T-helper 1 cell treated with Interleukin-12 subunit alpha and Interleukin-12 subunit beta and Interleukin-4 antibody, amounts not matched to agents 30 ng/mL and 1 ng/mL, for 36 hours (primary cell): ENCODE measurements around the gene ATP1A1. TPM values are rescaled to one million over a fixed set of nuclear protein-coding genes. Genes with fewer than 3 reads are reported as not detected.

ENCODE experiments used
- intact Hi-C: fragments of 100-400 bp; cut with micrococcal nuclease; formaldehyde crosslinking; loops from one replicate; pipeline ENCODE4 v1.15.1; 2024
- total RNA-seq: library from RNA; stranded (reverse); gene quantifications from 2 replicates; pipeline ENCODE4 v1.2.3, GENCODE V29; 2022

Gene ATP1A1
- 229 and 233 TPM in 2 replicates for total RNA-seq

DNA sequence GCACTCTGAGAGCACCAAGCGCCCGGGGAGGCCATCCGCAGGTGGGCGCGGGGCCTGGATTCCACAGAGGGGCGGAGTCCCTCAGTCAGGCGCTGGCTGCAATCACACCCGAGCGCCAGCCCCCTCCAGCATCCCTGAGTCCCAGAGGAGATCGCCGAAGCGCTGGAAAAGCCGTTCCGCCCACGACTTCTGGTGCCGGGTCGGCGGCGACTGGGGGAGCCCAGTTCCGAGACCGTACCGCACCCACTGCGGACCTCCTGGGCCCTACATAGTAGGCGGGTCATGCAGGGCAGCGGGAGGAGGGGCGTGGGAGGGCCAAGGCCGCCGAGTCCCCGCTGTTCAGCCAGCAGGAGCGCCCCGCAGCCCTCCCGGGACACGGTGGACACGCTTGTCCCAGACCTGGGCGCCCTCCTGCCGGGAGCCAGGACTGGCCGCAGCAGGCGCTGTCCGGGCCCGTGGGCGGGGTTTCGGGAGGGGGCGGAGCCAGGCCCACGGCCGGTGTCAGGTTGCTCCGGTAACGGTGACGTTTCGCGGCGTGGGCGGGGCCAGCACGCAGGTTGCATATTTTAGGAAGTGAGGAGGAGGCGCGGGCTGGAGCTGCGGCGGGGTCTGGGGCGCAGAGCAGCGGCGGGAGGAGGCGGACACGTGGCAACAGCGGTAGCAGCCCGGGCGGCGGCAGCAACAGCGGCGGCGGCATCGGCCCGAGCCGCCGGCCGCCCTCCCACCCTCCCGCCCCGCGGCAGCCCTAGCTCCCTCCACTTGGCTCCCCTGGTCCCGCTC lies at the start of gene ATP1A1:
TSS of gene ATP1A1 (plus strand) at position 594 of the 780 bp plus-strand sequence. CDS start 268 bp downstream, outside the sequence.
- intact Hi-C loops, result loop anchor here (1.0 to 10.0 kb wide), 6 partner anchors 45 to 1232 kb away; partner anchors contain the start of genes CD58, TENT5C and TRIM45

DNA sequence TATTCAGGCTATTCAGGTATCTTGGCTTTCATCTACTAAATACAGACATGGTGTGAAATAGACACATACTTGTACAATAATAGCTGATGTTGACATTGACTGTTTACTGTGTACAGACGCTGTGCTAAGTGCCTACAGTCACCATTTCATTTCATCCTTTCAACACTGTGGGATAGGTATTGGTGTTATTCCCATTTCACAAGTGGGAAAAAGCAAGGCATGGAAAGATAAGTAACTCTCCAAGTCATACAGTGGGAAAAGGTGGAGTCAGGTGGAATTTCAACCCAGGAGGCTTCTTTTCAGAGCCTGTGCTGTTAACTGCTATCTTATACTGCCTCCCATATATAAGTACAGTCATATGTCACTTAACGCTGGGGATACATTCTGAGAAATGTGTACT lies 49.6 kb upstream of the ATP1A1 start:
- intact Hi-C loops, result no loop called here

DNA sequence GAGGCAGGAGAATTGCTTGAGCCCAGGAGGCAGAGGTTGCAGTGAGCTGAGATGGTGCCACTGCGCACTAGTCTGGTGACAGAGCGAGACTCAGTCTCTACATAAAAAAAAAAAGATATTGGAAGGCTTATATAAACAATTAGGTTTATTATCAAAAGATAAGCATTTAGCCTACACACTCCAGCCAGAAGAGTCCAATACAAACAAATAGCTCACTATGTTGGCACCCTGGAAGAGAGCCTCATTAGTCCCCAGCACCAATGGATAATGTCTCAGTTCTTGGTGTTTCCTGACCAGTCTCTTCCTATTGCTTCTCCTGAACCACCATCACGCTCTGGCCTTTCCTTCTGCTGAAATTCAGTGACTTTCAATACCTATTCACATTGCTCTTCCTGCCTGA lies 48.6 kb upstream of the ATP1A1 start:
- intact Hi-C loops, result no loop called here

DNA sequence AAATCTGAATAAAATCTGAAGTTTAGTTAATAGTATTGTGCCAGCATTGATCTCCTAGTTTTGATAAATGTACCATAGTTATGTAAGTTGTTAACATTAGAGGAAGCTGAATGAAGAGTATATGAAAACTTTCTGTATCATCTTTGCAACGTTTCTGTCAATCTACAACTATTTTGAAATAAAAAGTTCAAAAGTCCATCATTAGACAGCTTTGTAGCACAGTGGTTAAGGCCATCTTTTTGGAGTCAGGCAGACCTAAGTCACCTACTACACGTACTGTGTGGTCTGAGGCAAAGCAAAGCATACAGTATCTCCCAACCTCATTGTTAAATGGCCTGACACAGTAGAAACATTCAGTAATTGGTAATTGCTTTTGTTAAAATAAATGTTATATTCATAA lies 47.9 kb upstream of the ATP1A1 start:
- intact Hi-C loops, result loop anchor here (5.0 kb wide), 2 partner anchors 92 to 173 kb away; no protein-coding TSS in a partner anchor

DNA sequence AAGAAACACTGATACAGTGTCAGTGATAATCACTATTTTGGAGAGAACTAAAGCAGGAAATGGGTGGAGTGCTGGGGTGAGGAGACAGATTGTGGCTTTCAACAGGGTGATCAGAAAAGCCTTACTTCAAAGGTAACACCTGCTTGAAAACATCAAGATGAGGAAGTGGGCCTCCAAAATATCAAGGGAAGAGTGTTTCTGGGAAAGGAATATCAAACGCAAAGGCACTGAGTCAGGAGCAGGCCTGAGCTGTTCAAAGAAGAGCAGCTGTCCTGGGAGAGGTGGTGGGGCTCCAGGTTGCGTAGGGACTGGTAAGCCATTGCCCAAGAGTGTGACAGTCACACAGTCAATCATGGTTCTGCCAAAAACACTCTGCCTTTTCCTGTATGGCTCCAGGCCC lies 47.1 kb upstream of the ATP1A1 start:
- intact Hi-C loops, result loop anchor here (1.0 to 5.0 kb wide), 3 partner anchors 47 to 174 kb away; partner anchors contain the start of gene ATP1A1

DNA sequence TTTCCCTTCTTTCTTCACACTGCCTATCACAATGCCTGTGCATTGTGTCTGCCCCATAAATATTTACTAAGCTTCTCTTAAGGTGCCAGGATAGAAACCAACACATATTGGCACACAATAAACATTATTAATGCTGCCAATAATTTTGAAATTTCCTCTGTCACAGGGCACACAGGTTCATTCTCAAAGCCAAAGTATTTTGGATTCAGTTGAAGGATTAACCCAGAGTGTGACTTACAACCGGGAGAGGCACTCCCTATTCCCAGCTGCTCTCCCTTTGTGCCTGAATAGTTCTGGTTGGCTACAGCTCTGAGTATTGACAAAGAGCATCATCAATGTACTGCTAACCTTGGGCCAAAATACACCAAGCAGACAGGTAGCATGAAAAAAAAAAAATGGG lies 46.6 kb upstream of the ATP1A1 start:
- intact Hi-C loops, result loop anchor here (1.0 to 5.0 kb wide), 3 partner anchors 47 to 174 kb away; partner anchors contain the start of gene ATP1A1

DNA sequence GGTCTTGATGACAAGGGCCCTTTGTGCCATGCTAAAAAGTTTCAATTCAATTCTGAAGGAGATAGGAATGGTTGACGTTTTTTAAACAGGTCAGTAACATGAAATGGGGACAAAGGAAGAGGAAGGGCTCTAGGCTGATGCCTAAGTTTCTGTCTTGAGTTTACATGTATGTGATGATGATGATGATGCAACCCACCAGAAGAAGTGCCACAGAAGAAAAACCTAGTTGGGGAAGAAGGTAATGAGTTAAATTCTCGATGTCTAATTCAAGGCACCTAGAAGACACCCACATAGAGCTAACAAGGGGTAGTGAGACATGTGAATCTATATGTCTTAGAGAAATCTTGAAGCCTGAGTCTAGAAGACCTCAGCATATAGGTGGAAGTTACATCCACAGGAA lies 44.4 kb upstream of the ATP1A1 start:
- intact Hi-C loops, result loop anchor here (5.0 kb wide), 2 partner anchors 89 to 176 kb away; no protein-coding TSS in a partner anchor

DNA sequence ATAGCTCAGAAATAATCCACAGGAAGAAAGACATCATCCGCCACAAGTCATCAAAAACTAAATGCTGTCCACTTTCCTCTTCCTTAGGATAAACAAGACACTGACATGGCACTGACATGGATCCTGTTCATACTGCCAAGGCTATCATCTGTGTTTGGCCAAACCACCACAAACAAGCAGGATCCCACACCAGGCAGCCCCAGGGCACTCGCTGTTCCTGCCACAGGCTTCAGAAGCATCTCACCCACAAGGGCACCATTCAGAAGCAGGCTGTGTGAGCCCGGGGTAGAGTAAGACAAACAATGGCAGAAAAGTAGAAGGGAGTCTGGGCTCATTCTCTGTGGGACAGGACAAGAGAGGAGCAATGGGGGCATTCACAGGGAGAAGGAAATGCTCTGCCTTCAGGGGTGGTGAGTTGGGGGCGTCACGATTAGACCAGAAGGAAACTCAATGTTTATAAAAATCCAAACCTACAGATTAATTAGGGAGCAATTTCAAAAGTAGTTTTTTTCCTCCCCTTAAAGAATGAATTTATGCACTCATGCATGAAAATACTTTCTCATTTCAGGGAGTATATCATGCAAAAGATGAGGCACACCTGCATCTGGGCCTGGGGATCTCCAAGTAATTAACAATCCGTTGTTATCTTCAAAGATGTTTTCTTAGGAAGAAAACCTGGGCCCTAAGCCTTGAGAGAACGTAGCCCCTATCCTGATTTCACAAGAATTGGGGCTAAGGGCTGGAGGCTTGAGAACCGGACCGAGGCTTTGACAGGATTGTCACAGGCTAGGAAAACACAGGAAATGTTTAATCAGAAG lies 43.3 kb upstream of the ATP1A1 start:
- intact Hi-C loops, result loop anchor here (5.0 kb wide), 2 partner anchors 88 to 177 kb away; no protein-coding TSS in a partner anchor

DNA sequence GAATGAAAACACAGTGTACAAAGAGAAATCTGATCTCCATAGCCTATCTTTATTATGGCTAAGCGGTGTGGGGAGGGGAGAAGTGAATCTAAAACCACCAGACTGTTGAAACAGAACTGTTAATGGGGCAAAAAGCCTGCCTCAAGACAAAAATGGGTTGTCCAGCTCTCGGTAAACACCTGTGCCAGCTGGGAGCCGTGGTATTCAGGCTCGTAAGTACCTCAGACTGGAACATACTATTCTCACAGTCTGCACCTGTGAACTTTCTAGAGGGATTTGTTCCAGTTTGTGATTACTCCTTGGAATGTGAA lies 42.7 kb upstream of the ATP1A1 start:
- intact Hi-C loops, result no loop called here

DNA sequence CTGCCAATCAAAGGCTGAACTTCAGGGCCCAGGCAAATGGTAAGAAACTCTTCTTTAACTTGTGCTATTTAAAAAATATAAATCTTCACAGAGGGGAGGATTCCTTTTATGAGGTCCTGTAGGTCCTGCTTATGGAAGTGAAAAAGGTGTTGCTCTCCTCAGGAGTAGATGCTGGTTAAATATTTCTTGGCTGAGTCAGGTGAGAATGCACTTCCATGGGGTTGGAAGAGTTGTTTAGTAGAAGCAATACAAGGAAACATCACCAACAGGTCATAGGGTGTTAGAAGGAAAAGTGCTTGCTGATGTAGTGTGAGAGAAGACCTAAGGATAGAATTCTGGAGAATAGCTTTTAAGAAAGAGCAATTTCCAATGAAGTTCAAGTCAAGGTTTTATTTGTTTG lies 42.2 kb upstream of the ATP1A1 start:
- intact Hi-C loops, result no loop called here

DNA sequence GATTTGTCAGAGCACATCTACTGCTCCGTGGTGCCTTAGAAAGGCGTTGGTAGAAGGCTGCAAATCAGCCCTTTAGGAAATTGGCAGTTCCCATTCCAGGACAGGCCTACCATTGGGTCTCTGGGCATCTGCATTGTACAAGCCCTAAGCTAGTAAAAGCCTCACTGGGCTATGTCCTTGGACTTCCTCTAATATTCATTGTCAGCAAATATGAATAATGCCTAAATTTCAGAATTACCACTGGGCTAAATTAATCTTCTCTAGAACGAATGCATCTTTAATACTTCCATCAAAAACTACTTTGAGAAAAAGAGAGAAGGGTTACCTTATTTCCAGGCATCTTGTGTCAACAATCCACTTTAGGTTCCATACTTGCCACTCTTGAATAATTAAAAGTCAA lies 41.5 kb upstream of the ATP1A1 start:
- intact Hi-C loops, result no loop called here

DNA sequence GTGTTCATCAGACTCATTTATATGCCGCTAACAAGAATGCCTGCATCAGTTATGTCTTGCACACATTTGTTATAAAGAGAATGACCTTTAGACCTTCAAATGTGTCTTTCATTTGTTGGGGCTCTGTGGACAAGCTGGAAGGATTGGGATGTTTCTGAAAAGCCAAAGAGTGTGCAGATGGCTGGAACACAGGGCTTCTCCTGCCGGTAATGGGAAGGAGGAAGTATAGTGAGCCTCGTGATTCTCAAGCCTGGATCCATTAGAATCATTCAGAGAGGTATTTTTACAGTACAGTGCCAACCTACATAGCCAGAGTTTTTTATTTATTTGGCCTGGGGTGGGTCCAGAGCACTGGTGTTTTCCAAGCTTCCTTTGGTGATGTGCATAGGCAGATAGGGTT lies 40.6 kb upstream of the ATP1A1 start:
- intact Hi-C loops, result no loop called here

DNA sequence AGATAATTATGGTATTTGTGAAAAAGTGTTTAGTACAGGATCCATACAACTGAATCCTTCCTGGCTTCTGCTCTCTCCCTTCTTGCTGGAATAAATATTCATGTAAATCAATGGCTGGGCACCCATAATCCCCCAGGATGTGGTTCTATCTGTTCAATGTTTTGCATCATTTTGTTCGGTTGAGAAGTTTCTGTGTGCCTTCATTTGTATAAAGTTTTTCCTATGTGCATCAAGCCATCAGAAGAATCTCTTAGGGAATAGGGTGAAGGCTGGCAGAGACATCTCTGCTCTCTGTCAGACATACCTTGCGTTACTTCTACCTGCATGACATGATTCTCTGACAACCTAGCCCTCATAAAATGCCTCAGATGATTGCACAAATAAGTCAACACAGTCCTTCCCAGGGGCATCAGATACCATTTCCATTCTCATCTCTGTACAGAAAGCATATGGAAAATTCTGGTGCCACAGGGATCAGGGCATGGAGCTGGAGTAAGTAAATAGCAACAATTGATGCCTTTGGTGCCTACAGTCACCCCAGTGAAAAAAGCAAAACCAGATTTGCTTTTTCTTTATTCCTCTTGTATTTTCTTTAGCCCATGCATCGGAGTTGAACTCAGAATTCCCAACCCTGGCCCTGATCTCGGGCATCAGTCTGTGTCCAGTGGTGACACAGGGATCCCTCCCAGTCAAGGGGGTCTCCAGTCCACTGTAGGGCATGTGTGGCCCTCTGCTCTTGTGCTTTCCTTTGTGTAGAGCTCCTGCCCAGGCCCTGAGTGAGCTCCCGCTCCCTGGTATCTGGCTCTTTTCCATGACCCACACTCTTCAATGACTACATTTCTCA lies 39.7 kb upstream of the ATP1A1 start:
- intact Hi-C loops, result no loop called here

DNA sequence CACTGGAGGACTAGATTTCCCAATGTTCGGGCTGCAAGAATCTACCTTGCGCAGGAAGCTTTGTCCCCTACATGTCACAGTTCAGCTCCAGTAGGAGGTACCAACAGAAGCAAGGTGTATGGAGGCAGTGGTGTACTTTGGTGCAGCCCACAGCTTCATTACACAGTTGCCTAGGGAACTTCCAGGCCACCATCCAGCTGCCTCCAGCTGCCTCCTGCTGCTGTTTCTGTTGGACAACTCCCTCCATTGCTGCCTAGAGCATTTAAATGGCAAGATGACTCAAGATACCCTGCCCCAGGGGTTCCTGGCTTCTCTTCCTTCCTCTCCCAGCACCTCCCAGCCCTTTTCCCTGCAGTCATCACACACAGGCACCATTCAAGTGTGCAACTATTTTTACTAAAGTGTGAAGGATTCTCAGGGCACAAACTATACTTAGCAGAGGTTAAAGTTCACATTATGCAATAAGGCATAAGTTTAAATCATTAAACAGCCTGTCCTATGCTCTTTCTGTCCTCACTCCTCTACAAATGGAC lies 39.0 kb upstream of the ATP1A1 start:
- intact Hi-C loops, result no loop called here

DNA sequence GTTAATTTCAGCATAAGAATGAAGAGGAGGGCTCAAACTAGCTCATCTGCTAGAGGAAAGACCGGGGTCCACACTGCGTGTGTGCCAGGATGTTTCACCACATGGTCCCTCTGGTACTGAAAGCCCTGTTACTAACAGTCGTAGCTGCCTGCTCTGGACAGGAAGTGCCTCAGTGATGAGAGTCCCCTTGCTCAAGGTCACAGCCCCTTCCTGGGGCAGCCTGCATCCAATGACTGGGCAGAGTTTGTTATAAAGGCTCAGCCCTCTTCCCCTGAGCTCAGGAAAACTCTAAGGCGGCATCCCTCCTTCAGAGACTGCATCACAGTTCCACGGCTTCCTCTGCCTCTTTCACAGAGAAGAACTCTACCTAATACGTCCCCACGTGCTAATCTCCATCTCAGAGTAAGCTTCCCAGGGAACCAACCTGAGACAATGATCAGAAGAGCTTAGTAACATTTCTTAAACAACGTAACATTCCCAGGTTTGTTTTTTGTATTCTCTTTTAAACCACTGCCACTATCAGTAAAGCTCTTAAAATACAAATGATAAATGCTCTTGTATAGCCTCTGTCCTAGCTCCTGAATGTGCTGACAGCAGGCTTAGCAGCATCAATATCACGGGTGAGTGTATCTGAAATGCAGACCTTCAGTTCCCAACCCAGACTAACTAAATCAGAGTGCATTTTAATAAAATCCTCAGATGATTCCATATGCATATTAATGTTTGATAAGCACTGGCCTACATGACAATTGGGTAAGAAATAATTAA lies 38.0 kb upstream of the ATP1A1 start:
- intact Hi-C loops, result no loop called here

DNA sequence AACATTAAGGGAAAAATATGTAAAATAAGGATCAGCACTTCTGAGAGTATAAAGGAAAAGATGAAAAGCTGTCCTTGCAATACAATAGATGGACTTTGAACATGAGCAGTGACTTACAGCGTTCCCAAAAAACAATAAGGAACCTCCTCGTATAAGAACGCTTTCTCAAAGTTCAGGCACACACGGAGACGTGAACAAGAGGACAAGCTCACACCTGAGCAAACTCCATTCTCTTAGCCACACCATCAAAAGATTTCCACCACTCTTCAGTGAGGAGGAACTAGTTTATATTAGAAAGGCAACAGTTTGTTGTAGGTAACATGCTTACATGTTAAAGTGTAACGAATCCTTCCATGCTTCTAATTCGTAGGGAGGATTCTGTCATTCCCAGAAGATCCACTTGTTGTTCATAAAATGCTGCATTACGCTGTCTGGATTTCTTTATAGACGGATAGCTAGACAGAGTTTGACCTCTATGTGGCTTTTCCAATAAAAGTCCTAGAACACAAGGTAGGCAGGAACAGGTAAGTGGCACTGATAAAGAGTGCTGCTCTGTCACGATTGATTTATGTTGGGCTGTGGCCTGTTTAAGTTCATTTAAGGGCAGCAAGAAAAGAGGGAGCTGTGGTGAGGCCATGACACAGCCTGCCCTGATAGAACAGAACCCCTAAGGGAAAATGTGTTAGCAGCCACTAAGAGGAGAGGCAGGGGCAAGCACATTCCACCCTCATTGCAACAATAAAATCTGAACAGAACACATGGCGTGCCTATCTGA lies 37.0 kb upstream of the ATP1A1 start:
- intact Hi-C loops, result no loop called here

DNA sequence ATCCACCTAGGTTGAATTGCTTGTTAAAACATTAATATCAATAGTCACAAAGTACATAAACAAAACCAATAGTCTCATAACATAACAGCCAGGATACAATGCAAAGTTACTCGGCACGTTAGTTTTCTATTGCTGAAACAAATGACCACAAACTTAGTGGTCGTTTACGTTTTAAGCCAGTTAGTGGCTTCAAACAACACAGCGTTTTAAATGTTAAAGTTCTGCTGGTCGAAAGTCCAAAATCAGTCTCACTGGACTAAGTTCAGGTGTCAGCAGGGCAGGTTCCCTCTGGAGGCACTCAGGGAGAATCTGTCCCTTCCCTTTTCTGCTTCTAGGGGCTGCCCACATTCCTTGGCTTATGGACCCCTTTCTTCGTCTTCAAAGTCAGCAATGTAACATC lies 35.6 kb upstream of the ATP1A1 start:
- intact Hi-C loops, result no loop called here

DNA sequence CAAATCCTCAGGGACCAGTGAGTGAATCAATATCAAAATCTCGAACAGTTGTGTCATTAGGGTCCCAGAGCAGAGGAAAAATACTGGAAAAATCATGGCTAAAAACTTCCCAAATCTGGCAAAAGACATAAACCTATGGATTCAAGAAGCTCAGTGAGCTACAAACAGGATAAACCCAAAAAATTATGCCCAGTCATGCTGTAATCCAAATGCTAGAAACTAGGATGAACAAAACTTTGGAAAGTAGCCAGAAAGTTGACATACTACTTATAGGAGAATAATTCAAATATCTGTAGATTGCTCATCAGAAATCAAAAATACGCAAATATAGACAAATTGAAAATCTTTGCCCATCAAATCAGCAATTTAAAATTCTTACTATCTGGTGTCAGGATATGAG lies 34.6 kb upstream of the ATP1A1 start:
- intact Hi-C loops, result no loop called here

DNA sequence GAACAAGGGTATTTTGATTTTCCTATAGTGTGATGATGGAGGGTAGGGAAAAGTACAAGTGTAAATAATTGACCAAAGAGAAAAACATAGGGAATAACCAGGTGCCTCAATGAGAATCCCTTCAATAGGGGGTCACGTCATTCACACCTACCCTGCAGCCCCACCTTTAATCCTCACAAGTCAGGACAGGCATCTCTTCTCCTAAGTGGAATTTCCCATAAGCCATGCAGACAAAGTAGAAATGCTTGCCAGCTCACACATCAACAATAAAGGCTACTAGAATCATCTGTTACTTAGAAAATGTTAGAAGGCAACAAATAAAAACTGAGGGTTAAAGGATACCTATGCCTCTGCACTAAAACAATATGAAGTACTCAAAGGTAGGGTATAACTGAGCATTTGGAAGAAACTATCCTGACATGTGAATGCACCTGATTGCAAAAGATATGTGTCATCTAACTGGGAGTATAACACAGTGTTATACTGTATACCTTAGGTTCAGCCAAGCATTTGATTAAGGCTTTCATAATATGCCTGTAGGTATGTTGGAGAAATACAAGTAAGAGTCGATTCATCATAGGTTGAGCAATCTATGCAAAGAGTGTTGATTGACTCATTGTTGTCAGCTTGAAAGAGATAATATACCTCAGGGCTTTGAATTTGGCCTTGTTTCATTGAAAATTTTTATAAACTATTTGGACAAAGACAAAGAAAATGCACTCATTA lies 32.4 kb upstream of the ATP1A1 start:
- intact Hi-C loops, result no loop called here
